ENCODE measurements around the gene HBA2.
A peak's percentile ranks its signal among the peaks of the same experiment; 100 is the strongest.
"Not testable (repeated sequence)": the region's sequence is repeated elsewhere in the genome, so short reads cannot be mapped to it uniquely, and the experiment has no call there.

HBA2 gene

DNA sequence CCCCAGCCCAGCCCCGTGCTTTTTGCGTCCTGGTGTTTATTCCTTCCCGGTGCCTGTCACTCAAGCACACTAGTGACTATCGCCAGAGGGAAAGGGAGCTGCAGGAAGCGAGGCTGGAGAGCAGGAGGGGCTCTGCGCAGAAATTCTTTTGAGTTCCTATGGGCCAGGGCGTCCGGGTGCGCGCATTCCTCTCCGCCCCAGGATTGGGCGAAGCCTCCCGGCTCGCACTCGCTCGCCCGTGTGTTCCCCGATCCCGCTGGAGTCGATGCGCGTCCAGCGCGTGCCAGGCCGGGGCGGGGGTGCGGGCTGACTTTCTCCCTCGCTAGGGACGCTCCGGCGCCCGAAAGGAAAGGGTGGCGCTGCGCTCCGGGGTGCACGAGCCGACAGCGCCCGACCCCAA lies 3.3 kb downstream of the HBA2 start:
- DNase-seq = not testable (repeated sequence)

DNA sequence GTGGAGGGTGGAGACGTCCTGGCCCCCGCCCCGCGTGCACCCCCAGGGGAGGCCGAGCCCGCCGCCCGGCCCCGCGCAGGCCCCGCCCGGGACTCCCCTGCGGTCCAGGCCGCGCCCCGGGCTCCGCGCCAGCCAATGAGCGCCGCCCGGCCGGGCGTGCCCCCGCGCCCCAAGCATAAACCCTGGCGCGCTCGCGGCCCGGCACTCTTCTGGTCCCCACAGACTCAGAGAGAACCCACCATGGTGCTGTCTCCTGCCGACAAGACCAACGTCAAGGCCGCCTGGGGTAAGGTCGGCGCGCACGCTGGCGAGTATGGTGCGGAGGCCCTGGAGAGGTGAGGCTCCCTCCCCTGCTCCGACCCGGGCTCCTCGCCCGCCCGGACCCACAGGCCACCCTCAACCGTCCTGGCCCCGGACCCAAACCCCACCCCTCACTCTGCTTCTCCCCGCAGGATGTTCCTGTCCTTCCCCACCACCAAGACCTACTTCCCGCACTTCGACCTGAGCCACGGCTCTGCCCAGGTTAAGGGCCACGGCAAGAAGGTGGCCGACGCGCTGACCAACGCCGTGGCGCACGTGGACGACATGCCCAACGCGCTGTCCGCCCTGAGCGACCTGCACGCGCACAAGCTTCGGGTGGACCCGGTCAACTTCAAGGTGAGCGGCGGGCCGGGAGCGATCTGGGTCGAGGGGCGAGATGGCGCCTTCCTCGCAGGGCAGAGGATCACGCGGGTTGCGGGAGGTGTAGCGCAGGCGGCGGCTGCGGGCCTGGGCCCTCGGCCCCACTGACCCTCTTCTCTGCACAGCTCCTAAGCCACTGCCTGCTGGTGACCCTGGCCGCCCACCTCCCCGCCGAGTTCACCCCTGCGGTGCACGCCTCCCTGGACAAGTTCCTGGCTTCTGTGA lies 4.1 kb downstream of the HBA2 start, which contains the start of gene HBA1:
Gene HBA1 (plus strand): TSS at position 204 of the 906 bp plus-strand sequence. CDS start 37 bp downstream, at position 241.
- DNase-seq = not testable (repeated sequence)

DNA sequence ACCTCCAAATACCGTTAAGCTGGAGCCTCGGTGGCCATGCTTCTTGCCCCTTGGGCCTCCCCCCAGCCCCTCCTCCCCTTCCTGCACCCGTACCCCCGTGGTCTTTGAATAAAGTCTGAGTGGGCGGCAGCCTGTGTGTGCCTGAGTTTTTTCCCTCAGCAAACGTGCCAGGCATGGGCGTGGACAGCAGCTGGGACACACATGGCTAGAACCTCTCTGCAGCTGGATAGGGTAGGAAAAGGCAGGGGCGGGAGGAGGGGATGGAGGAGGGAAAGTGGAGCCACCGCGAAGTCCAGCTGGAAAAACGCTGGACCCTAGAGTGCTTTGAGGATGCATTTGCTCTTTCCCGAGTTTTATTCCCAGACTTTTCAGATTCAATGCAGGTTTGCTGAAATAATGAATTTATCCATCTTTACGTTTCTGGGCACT lies 4.7 kb downstream of the HBA2 start:
- DNase-seq = no peak

DNA sequence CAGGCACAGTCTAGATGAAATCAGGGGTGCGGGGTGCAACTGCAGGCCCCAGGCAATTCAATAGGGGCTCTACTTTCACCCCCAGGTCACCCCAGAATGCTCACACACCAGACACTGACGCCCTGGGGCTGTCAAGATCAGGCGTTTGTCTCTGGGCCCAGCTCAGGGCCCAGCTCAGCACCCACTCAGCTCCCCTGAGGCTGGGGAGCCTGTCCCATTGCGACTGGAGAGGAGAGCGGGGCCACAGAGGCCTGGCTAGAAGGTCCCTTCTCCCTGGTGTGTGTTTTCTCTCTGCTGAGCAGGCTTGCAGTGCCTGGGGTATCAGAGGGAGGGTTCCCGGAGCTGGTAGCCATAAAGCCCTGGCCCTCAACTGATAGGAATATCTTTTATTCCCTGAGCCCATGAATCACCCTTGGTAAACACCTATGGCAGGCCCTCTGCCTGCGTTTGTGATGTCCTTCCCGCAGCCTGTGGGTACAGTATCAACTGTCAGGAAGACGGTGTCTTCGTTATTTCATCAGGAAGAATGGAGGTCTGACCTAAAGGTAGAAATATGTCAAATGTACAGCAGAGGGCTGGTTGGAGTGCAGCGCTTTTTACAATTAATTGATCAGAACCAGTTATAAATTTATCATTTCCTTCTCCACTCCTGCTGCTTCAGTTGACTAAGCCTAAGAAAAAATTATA lies 5.4 kb downstream of the HBA2 start:
- DNase-seq = no peak

DNA sequence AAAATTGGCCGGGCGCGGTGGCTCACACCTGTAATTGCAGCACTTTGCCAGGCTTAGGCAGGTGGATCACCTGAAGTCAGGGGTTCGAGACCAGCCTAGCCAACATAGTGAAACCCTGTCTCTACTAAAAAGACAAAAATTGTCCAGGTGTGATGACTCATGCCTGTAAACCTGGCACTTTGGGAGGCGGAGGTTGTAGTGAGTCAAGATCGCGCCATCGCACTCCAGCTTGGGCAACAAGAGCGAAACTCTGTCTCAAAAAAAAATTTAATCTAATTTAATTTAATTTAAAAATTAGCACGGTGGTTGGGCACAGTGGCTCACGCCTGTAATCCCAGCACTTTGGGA lies 6.0 kb downstream of the HBA2 start:
- no peak for DNase-seq

DNA sequence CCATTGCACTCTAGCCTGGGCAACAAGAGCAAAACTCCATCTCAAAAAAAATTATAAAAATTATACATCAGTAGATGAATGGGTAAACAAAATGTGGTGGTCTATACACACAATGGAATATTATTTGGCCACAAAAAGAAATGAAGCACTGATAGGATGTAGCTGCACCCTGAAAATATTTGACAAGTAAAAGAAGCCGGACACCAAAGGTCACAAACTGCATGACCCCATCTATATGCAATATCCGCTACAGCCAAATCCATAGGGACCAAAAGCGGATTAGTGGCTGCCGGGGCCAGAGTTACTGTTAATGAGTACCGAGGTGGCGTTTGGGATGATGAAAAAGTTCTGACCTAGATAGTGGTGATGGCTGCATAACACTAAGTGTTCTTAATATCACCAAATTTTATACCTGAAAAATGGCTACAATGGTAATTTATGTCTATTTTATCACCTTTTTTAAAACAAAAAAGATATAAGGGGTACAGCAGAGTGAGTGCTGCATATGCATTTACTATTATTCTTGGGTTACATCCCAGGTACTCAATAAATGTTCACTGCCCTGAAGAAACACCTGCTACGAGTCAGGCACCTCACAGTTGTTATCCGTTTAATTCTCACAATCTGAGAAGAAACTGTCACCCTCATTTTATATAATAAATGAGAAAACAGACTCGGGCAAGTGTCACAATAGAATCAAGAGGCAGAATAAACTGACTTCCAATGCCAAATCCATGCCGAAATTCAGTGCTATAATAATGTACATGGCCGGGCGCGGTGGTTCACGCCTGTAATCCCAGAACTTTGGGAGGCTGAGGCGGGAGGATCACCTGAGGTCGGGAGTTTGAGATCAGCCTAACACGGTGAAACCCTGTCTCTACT lies 6.8 kb downstream of the HBA2 start:
- no peak for DNase-seq

DNA sequence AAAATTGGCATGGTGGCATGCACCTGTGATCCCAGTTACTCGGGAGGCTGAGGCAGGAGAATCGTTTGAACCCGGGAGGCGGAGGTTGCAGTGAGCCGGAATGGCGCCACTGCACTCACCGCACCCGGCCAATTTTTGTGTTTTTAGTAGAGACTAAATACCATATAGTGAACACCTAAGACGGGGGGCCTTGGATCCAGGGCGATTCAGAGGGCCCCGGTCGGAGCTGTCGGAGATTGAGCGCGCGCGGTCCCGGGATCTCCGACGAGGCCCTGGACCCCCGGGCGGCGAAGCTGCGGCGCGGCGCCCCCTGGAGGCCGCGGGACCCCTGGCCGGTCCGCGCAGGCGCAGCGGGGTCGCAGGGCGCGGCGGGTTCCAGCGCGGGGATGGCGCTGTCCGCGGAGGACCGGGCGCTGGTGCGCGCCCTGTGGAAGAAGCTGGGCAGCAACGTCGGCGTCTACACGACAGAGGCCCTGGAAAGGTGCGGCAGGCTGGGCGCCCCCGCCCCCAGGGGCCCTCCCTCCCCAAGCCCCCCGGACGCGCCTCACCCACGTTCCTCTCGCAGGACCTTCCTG lies 7.5 kb downstream of the HBA2 start, which contains the start of gene HBQ1:
Gene HBQ1 (plus strand): TSS at position 359 of the 575 bp plus-strand sequence. CDS start 28 bp downstream, at position 387.
- peak; percentile 31 for DNase-seq

DNA sequence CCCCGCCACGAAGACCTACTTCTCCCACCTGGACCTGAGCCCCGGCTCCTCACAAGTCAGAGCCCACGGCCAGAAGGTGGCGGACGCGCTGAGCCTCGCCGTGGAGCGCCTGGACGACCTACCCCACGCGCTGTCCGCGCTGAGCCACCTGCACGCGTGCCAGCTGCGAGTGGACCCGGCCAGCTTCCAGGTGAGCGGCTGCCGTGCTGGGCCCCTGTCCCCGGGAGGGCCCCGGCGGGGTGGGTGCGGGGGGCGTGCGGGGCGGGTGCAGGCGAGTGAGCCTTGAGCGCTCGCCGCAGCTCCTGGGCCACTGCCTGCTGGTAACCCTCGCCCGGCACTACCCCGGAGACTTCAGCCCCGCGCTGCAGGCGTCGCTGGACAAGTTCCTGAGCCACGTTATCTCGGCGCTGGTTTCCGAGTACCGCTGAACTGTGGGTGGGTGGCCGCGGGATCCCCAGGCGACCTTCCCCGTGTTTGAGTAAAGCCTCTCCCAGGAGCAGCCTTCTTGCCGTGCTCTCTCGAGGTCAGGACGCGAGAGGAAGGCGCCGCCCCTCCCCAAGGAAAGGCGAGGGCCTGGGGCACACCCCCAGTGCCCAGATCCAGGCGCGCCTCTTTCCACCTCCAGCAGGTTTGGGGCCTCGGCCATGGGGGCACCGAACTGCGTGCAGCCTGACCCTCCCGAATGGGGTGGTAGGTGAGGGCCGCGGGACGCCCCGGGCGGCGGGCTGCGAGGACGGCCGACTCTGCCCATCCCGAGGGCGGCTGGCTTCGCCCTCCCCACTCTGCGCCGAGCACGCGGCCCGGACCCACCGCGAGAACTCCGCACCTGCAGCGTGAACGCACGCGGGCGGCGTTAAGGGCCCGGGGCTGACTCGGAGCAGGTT lies 8.2 kb downstream of the HBA2 start:
- DNase-seq = no peak

DNA sequence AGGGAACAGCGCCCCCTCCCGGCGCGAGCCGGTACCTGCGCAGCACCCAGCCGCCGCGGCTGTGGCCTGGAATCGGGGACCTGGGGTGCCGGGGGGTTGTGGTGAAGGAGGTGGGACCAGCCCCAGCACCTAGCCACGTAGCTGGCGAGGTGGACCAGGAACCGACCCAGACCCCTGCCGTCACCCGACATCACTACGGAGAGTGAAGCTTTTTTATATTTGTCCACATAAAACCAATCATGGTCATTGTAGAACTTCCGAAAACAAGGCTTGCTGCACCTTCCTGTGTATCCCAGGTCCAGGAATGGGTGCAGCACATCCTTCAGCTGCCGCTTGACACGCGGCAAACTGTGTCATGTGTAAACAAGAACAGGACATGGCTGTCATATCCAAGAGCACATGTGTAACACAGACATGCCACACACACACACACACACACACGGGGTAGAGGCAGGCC lies 8.9 kb downstream of the HBA2 start:
- peak; percentile 79 for DNase-seq

DNA sequence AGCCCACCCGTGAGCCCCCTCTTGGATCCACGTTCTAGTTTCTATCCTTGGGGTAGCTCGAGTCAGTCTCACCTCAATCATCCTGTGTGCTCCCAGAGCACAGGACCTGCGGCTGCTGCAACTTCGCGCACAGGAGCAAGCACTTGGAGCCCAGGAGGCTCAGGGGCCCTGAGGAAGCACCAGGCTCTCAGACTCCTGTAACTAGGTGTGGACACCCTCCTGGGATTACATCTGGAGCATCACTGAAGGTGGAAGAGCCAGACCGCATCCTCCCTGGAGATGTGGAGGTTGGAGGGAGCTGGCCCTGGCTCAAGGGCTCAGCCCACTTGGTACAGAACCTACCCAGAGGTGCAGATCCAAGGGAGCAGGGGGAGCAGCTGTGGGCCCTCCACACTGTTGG lies 10.3 kb downstream of the HBA2 start:
- DNase-seq = no peak

DNA sequence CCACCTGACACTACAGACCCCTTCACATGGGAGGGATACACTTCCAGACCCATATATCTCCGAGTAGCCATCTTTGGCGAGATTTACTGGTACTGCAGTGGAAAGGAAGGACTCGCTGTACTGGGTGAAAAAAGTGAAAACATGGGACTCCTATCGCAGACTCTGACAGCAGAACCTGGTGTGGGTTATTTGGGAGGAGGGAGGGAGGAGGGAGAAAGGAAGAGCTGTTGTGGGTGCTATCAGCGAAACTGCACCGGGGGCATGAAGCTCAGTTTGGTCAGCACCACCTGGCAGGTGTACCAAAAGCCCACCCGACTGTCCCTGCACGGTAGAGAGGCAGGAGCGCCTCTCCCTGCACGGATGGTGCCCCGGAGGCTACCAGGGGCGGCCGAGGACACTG lies 12.5 kb downstream of the HBA2 start:
- no peak for DNase-seq

DNA sequence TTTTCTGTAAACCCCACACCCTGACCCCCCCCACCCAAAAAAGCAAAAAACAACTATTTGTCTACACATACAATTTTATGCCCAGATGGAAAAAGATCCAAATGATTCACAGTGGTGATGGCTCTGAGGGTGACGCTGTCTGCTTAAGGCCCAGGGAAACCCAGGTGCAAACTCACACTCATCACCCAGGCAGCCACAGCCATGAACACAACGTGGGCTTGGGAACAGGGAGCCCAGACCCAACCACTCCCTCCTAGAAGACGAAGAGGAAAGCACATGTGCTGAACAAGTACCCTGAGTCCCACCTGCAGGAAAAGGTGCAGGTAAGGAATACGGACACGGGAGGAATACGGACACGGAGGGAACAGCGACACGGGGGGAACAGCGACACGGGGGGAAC lies 13.0 kb downstream of the HBA2 start:
- no peak for DNase-seq

DNA sequence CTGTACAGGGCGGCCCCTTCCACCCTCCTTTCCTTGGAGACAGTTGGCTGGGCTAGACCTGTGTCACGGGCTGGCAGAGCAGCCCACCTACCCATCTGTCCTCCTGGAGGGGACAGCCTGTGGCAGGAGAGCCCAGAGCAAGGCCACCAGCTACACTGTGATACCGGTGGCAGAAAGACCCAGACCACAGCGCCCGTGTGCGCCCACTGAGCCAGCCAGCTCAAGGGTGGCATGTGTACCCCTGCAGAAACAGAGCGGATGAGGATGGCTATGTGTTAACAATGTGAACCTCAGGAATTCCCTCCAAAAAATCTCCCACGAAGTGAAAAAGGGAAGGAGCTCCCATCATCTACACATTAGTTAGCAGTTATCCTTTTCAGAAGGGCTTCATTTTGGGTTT lies 14.7 kb downstream of the HBA2 start:
- no peak for DNase-seq

DNA sequence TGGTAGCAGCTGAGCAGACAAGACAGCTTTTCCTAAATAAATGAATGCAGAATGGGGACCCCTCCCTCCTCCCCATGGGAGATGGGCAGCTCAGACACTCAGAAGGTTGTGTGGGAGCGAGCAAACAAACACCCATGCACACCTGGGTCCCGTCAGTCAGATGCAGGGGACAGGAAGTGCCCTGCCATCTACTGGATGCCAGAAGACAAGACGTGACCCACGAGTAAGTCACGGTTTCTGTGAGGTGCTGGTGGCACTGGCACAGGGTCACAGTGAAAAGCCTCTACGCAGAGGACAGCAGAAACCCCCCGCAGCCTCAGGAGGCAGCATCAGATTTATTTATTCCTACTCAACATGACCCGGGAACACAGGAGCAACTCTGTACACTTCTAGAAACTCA lies 16.0 kb downstream of the HBA2 start:
- no peak for DNase-seq

DNA sequence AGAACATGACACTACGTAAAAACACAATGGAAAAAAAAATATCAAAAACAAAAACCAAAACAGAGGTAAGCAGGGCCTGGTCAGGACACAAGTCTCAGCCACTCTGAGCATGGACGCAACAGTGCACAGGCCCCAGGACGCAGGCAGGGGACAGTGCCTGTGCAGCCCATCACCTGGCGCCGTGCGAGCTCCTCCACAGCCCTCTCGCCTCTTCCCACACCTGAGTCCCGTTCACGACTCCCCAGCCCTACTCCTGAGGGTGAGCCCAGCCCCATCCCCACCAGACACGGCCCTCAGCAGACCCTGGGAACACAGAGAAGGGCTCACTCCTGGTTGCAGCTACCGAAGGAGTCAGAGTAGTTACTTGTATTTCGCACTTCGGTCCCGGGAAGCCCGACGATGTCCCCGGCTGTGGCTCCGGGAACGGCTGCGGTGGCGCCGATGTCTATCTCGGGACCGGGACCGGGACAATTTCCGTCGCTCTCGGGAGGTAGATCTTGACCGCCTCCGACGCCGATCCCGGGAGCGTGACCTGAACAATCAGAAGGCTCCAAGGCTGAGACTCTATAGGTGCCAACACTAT lies 17.0 kb downstream of the HBA2 start:
- no peak for DNase-seq

DNA sequence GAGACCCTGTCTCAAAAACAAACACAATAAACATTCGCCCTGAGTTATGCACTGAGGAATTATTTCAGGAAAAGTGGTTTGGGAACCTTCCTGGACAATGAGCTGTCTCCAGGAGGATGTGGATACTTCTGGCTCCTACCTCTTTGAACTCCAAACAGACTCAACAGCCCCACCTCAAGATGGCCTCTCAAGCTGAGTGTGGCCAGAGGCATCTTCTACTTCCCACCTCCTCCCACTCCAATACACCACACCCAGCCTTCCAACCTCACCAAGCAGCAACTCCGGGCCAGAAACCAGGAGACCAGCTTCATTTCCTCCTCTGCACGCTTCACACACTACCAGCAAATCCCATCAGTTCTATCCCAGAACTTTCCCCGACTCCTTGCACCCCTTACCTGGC lies 19.2 kb downstream of the HBA2 start:
- no peak for DNase-seq

DNA sequence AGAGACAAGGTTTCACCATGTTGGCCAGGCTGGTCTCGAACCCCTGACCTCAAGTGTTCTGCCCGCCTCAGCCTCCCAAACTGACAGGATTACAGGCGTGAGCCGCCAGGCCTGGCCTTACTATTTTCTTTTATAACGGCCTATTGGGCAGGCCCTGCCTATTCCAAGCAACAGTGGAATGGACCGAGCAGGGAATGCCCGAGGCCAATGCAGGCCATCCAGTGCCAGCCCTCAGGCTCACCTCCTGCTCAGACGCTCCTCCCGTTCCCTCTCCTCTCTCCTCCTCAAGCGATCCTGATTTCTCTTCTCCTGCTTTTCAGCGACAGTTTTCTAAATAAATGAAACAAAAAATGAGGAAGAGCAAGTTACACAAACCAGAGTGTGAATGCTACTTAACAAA lies 20.0 kb downstream of the HBA2 start:
- DNase-seq = no peak

DNA sequence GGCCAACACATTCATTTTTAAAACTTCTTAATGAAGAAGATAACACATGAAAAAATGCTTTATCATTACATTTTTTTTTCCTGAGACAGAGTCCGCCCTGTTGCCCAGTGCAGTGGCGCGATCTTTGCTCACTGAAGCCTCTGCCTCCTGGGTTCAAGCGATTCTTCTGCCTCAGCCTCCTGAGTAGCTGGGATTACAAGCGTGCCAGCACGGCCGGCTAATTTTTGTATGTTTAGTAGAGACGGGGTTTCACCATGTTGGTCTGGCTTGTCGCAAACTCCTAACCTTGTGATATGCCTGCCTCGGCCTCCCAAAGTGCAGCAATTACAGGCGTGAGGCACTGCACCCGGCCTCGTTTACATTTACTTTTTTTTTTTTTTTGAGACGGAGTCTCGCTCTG lies 20.8 kb downstream of the HBA2 start:
- DNase-seq = no peak

DNA sequence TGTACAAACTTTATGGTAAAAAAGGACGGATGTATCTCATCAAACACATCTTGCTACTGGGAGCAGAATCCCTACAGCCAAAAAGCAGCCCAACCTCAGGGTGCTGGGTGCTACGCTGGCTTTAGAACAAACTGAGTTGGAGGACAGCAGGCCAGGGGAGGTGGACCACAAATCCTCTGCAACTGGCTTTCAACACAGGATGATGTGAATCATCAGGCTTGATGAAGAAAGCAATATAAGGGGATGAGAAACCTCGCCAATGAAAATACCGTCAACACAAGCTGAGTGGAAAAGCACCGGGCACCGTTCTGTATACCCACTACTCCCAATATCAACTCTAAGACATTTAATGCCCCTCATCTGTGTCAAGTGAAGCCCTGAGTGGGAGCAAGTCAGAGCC lies 21.8 kb downstream of the HBA2 start:
- DNase-seq = no peak

DNA sequence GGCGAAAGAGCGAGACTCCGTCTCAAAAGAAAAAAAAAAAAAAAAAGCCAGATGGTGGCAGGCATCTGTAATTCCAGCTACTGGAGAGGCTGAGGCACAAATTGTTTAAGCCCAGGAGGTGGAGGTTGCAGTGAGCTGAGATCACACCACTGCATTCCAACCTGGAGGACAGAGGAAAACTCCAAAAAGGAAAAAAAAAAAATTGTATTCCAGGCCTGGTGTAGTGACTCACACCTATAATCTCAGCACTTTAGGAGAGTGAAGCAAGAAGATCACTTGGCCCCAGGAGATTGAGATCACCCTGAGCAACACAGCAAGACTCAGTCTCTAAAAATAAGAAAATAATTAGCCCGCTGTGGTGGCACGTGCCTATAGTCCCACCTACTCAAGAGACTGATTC lies 27.7 kb downstream of the HBA2 start:
- DNase-seq = no peak

DNA sequence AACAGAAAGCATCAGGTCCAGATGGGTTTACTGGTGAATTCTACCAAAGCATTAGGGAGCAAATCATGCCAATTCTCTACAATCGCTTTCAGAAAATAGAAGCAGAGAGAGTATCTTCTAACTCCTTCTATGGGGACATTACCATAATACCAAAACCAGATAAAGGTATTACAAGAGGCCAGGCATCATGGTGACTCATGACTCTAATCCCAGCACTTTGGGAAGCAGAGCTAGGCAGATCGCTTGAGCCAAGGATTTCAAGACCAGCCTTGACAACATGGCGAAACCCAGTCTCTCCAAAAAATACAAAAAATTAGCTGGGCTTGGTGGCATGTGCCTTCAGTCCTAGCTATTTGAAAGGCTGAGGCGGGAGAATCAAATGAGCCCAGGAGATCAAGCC lies 30.6 kb downstream of the HBA2 start:
- no peak for DNase-seq

Data from effector CD8-positive, alpha-beta T cell (primary cell).